ENCODE data around the gene COL1A2.

Gene COL1A2

DNA sequence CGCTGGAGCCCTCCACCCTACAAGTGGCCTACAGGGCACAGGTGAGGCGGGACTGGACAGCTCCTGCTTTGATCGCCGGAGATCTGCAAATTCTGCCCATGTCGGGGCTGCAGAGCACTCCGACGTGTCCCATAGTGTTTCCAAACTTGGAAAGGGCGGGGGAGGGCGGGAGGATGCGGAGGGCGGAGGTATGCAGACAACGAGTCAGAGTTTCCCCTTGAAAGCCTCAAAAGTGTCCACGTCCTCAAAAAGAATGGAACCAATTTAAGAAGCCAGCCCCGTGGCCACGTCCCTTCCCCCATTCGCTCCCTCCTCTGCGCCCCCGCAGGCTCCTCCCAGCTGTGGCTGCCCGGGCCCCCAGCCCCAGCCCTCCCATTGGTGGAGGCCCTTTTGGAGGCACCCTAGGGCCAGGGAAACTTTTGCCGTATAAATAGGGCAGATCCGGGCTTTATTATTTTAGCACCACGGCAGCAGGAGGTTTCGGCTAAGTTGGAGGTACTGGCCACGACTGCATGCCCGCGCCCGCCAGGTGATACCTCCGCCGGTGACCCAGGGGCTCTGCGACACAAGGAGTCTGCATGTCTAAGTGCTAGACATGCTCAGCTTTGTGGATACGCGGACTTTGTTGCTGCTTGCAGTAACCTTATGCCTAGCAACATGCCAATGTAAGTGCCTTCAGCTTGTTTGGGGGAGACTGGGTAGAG is at the start of gene COL1A2:
Gene COL1A2 (plus strand): TSS at position 459 of the 704 bp plus-strand sequence. CDS start 137 bp downstream, at position 596.
- no peaks in the 10 kb centered on the region for H3K9me3 ChIP-seq (ENCODE audit: control insufficient read depth in 2 of 2, low read length in 2 of 2)
- no peaks in the 10 kb centered on the region for H3K27me3 ChIP-seq (ENCODE audit: control insufficient read depth in 1 of 2, insufficient read depth in 2 of 2, low read length in 2 of 2)
- peaks cover 23% of the 10 kb centered on the region for H3K4me1 ChIP-seq (ENCODE audit: control insufficient read depth, insufficient read depth, low read length)
- peak within 1 kb of the TSS; percentile 95 for H3K27ac ChIP-seq (ENCODE audit: low read length)
- peak within 1 kb of the TSS; percentile 80 to 95 for H3K9ac ChIP-seq (ENCODE audit: low read length in 2 of 2)
- H3K36me3 ChIP-seq (ENCODE audit: control insufficient read depth in 2 of 2, insufficient read depth in 2 of 2, low read length in 2 of 2) = peaks cover 2 to 6% of the 10 kb centered on the region in 2 donors
- peak within 1 kb of the TSS; percentile 94 to 99 for H3K4me3 ChIP-seq (ENCODE audit: low read length in 2 of 2)

DNA sequence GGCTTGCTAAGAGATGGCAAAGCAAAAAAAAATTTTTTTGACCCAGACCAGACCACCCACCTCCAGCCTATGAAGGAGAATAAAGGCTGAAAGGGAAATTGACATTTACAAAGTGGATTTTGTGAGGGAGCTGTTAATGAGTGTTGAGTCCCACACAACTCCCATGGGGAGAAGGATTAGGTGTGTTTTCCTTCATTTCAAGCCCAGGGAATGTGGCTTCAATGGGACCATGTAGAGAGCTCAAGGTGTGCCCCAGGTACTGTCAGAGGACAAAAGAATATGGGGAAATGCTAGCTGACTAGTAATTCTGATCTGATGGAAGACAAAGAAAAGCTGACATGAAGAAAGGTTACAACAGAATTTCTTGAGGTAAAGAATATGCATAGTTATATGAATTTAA is 48.8 kb upstream of the COL1A2 start:
- Histone ChIP-seq H3K27ac (ENCODE audit: low read length) (no peak overlapping the region), H3K9me3 (ENCODE audit: control insufficient read depth in 2 of 2, low read length in 2 of 2) (no peaks in the 10 kb centered on the region), H3K36me3 (ENCODE audit: control insufficient read depth in 2 of 2, insufficient read depth in 2 of 2, low read length in 2 of 2) (no peaks in the 10 kb centered on the region)

DNA sequence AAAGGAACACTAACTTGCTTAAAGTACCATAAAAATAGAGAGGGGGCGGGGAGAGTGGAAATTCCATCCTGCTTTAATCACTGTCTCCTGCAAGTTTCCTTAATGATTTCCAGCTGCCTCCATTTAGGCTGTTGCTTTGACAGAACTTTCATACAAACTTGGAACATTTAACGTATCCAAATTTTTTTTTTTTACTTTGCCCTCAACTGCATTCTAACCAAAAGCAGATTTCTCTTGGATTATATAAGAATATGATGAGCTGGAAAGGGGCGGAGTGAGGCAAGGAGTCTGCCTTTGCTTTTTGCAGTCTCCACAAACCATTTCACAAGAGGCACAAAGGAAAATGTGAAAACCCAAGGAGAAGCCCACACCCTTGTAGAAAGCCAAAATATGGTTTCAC is 46.6 kb upstream of the COL1A2 start:
- Histone ChIP-seq H3K36me3 (ENCODE audit: control insufficient read depth in 2 of 2, insufficient read depth in 2 of 2, low read length in 2 of 2) (no peaks in the 10 kb centered on the region), H3K4me1 (ENCODE audit: control insufficient read depth, insufficient read depth, low read length) (peaks cover 3% of the 10 kb centered on the region), H3K27me3 (ENCODE audit: control insufficient read depth in 1 of 2, insufficient read depth in 2 of 2, low read length in 2 of 2) (no peaks in the 10 kb centered on the region), H3K9ac (ENCODE audit: low read length in 2 of 2) (no peak overlapping the region), H3K4me3 (ENCODE audit: low read length in 2 of 2) (peak overlapping the region in 1 of 2 donors; percentile 21), H3K27ac (ENCODE audit: low read length) (peak overlapping the region; percentile 20), H3K9me3 (ENCODE audit: control insufficient read depth in 2 of 2, low read length in 2 of 2) (no peaks in the 10 kb centered on the region)

More for the DNA sequence above, 48.8 kb upstream of the COL1A2 start:
- H3K4me1 ChIP-seq (ENCODE audit: control insufficient read depth, insufficient read depth, low read length) = peaks cover 3% of the 10 kb centered on the region
- H3K27me3 ChIP-seq (ENCODE audit: control insufficient read depth in 1 of 2, insufficient read depth in 2 of 2, low read length in 2 of 2) = no peaks in the 10 kb centered on the region
- H3K9ac ChIP-seq (ENCODE audit: low read length in 2 of 2) = no peak overlapping the region
- no peak overlapping the region for H3K4me3 ChIP-seq (ENCODE audit: low read length in 2 of 2)

DNA sequence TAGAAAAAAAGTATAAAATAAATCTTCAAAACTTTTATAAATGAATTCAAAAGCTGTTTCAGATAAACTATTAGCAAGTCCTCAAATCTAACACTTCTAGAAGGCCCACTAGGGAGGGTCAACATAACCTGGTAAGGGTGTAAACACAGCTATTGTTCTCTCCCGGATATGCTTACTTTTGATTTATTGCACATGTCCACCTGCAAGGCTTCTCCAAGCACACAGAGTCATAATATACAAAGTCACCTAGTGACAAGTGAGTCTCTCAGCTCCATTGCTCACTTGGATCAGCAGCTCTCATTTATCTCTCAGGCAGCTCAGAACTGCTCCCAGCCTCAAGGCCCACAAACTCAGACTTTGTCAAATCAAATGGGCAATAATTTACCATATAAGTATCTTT is 44.0 kb upstream of the COL1A2 start:
- H3K4me3 ChIP-seq (ENCODE audit: low read length in 2 of 2) = no peak overlapping the region
- H3K27me3 ChIP-seq (ENCODE audit: control insufficient read depth in 1 of 2, insufficient read depth in 2 of 2, low read length in 2 of 2) = no peaks in the 10 kb centered on the region
- H3K9ac ChIP-seq (ENCODE audit: low read length in 2 of 2) = no peak overlapping the region
- no peaks in the 10 kb centered on the region for H3K9me3 ChIP-seq (ENCODE audit: control insufficient read depth in 2 of 2, low read length in 2 of 2)
- H3K4me1 ChIP-seq (ENCODE audit: control insufficient read depth, insufficient read depth, low read length) = peaks cover 7% of the 10 kb centered on the region
- no peaks in the 10 kb centered on the region for H3K36me3 ChIP-seq (ENCODE audit: control insufficient read depth in 2 of 2, insufficient read depth in 2 of 2, low read length in 2 of 2)
- no peak overlapping the region for H3K27ac ChIP-seq (ENCODE audit: low read length)

DNA sequence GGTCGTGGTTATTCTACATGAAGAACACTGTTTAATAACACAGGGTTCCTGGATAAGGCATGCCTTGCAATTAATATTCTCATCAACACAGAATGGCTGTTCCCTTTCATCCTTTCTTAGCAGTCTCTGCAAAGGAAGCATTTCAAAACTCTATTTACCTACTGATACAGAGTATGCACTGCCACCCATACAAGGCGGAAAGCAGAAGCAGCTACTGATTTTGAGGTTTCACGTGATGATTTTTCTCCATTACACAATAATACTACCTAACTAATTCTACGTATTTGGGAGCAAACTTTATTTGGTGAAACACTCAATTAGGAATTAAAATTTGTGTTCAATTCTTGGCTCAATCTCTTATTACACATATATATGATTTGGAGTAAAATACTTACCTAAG is 43.0 kb upstream of the COL1A2 start:
- H3K4me3 ChIP-seq (ENCODE audit: low read length in 2 of 2) = no peak overlapping the region
- H3K9me3 ChIP-seq (ENCODE audit: control insufficient read depth in 2 of 2, low read length in 2 of 2) = no peaks in the 10 kb centered on the region
- no peaks in the 10 kb centered on the region for H3K36me3 ChIP-seq (ENCODE audit: control insufficient read depth in 2 of 2, insufficient read depth in 2 of 2, low read length in 2 of 2)
- H3K9ac ChIP-seq (ENCODE audit: low read length in 2 of 2) = no peak overlapping the region
- peaks cover 7% of the 10 kb centered on the region for H3K4me1 ChIP-seq (ENCODE audit: control insufficient read depth, insufficient read depth, low read length)
- H3K27ac ChIP-seq (ENCODE audit: low read length) = no peak overlapping the region
- H3K27me3 ChIP-seq (ENCODE audit: control insufficient read depth in 1 of 2, insufficient read depth in 2 of 2, low read length in 2 of 2) = no peaks in the 10 kb centered on the region

DNA sequence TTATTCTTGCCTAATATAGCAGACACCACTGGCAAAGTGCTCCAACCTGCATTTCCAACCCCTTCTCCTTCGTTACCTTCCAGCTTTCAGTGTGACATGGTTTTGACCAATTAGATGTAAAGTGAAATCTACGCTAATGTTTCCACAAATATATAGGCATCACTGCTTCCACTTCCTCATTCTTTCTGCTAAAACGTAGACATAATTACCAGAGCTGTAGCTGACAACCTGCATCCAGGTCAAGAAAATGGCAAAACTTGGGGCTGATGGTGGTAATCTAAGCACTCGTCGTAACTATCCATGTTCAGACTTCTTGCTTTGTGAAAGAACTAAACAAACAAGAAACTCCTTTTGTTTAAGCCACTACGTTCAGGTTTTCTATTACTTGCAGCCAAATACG is 41.8 kb upstream of the COL1A2 start:
- H3K4me1 ChIP-seq (ENCODE audit: control insufficient read depth, insufficient read depth, low read length) = peaks cover 7% of the 10 kb centered on the region
- H3K9me3 ChIP-seq (ENCODE audit: control insufficient read depth in 2 of 2, low read length in 2 of 2) = no peaks in the 10 kb centered on the region
- H3K4me3 ChIP-seq (ENCODE audit: low read length in 2 of 2) = no peak overlapping the region
- H3K27me3 ChIP-seq (ENCODE audit: control insufficient read depth in 1 of 2, insufficient read depth in 2 of 2, low read length in 2 of 2) = no peaks in the 10 kb centered on the region
- H3K27ac ChIP-seq (ENCODE audit: low read length) = no peak overlapping the region
- no peak overlapping the region for H3K9ac ChIP-seq (ENCODE audit: low read length in 2 of 2)
- no peaks in the 10 kb centered on the region for H3K36me3 ChIP-seq (ENCODE audit: control insufficient read depth in 2 of 2, insufficient read depth in 2 of 2, low read length in 2 of 2)

DNA sequence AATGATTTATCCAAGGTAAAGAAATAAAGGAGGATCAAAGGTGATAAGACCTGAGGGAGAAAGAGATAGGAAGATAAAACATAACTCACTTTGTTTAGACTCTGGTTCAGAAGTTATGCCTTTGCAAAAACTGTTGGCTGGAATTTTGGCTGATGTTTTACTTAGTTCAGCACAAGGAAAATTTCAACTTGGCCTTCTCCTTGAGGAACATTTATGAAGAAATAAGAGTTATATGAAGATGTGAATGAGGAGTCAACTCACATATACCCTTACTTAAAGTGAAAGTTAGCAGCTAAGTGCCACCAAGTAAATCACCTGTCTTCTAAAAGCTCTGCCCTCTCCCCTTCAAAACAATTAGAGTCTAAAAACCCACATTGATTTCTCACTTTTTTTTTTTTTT is 39.7 kb upstream of the COL1A2 start:
- Histone ChIP-seq H3K4me1 (ENCODE audit: control insufficient read depth, insufficient read depth, low read length) (peaks cover 4% of the 10 kb centered on the region), H3K27ac (ENCODE audit: low read length) (no peak overlapping the region), H3K36me3 (ENCODE audit: control insufficient read depth in 2 of 2, insufficient read depth in 2 of 2, low read length in 2 of 2) (no peaks in the 10 kb centered on the region), H3K27me3 (ENCODE audit: control insufficient read depth in 1 of 2, insufficient read depth in 2 of 2, low read length in 2 of 2) (no peaks in the 10 kb centered on the region), H3K9ac (ENCODE audit: low read length in 2 of 2) (no peak overlapping the region), H3K9me3 (ENCODE audit: control insufficient read depth in 2 of 2, low read length in 2 of 2) (no peaks in the 10 kb centered on the region), H3K4me3 (ENCODE audit: low read length in 2 of 2) (no peak overlapping the region)

DNA sequence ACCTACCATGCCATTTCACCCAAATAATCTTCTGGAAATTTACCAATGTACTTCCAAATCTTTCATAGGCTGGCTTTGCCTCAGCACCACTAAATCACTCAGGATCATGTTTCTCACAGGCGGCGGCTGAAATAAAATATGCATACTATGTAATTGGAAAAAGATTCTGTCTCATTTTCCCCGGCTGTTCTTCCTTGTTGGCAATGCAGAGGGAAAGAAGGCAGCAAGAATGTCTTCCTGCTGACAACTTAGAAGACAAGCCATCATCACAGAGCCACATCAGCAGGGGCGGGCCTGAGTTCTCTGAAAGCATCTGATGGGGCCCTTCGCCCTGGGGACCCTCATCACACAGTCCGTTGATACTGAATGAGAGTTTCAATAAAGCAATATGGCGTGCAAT is 39.2 kb upstream of the COL1A2 start:
- H3K27me3 ChIP-seq (ENCODE audit: control insufficient read depth in 1 of 2, insufficient read depth in 2 of 2, low read length in 2 of 2) = no peaks in the 10 kb centered on the region
- peaks cover 4% of the 10 kb centered on the region for H3K4me1 ChIP-seq (ENCODE audit: control insufficient read depth, insufficient read depth, low read length)
- H3K27ac ChIP-seq (ENCODE audit: low read length) = no peak overlapping the region
- no peaks in the 10 kb centered on the region for H3K36me3 ChIP-seq (ENCODE audit: control insufficient read depth in 2 of 2, insufficient read depth in 2 of 2, low read length in 2 of 2)
- H3K9me3 ChIP-seq (ENCODE audit: control insufficient read depth in 2 of 2, low read length in 2 of 2) = no peaks in the 10 kb centered on the region
- H3K4me3 ChIP-seq (ENCODE audit: low read length in 2 of 2) = peak overlapping the region in 1 of 2 donors; percentile 23
- no peak overlapping the region for H3K9ac ChIP-seq (ENCODE audit: low read length in 2 of 2)

DNA sequence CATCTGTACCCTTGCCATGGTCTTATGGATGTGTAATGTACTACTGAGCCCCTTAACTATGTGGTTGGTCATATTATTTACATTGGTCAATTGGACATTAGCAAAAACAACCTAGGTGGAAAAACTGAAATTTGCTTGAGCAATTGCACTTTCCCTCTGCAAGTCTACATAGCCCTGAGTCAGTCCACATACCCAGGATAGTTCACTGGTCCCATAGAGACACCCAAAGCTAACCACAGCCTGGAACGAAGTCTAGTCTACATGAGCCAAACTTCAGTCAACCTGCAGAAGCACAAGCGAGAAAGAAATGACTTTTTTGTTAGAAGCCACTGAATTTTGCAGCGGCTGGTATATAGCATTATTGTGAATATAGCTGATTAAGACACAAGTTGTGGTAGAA is 37.6 kb upstream of the COL1A2 start:
- H3K27me3 ChIP-seq (ENCODE audit: control insufficient read depth in 1 of 2, insufficient read depth in 2 of 2, low read length in 2 of 2) = no peaks in the 10 kb centered on the region
- no peak overlapping the region for H3K27ac ChIP-seq (ENCODE audit: low read length)
- peaks cover 4% of the 10 kb centered on the region for H3K4me1 ChIP-seq (ENCODE audit: control insufficient read depth, insufficient read depth, low read length)
- no peak overlapping the region for H3K9ac ChIP-seq (ENCODE audit: low read length in 2 of 2)
- H3K4me3 ChIP-seq (ENCODE audit: low read length in 2 of 2) = no peak overlapping the region
- H3K36me3 ChIP-seq (ENCODE audit: control insufficient read depth in 2 of 2, insufficient read depth in 2 of 2, low read length in 2 of 2) = no peaks in the 10 kb centered on the region
- H3K9me3 ChIP-seq (ENCODE audit: control insufficient read depth in 2 of 2, low read length in 2 of 2) = no peaks in the 10 kb centered on the region

DNA sequence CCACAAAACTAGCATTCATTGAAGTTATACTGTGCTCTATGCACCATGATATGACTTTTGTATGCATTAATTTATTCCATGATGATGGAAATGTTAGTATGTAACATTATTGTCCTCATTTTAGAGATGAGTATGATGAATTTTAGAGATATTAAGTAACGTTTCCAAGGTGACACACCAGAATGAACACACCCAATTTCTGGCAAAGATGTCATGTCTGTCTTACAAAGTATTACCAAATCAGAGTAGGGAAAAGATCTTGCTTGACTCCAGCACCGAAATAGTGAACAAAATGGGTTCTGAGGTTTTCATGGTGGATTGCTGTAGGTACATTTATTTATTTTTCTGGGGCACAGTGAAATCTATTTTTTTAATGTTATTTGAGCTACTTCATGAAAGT is 33.8 kb upstream of the COL1A2 start:
- Histone ChIP-seq H3K4me3 (ENCODE audit: low read length in 2 of 2) (no peak overlapping the region), H3K27me3 (ENCODE audit: control insufficient read depth in 1 of 2, insufficient read depth in 2 of 2, low read length in 2 of 2) (no peaks in the 10 kb centered on the region), H3K4me1 (ENCODE audit: control insufficient read depth, insufficient read depth, low read length) (no peaks in the 10 kb centered on the region), H3K36me3 (ENCODE audit: control insufficient read depth in 2 of 2, insufficient read depth in 2 of 2, low read length in 2 of 2) (no peaks in the 10 kb centered on the region), H3K9ac (ENCODE audit: low read length in 2 of 2) (no peak overlapping the region), H3K9me3 (ENCODE audit: control insufficient read depth in 2 of 2, low read length in 2 of 2) (no peaks in the 10 kb centered on the region), H3K27ac (ENCODE audit: low read length) (no peak overlapping the region)

DNA sequence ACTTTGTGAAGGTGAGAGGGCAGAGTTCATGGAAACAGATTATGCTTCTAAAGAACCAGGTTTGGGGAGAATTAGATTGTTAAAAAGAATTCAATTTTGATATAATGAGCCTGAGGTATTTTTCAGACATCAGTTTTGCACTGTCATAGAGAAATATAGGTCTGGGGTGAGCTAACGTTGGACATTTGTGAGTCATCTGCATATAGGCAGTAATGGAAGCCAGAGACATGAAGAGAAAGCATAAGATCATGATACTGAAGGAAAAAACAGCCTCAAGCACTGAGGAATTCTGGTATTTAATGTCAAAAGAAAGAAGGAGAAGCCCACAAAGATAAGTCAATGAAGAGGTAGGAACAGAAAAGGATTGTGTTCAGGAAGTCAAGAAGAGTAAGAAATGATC is 32.4 kb upstream of the COL1A2 start:
- Histone ChIP-seq H3K36me3 (ENCODE audit: control insufficient read depth in 2 of 2, insufficient read depth in 2 of 2, low read length in 2 of 2) (no peaks in the 10 kb centered on the region), H3K9me3 (ENCODE audit: control insufficient read depth in 2 of 2, low read length in 2 of 2) (no peaks in the 10 kb centered on the region), H3K4me1 (ENCODE audit: control insufficient read depth, insufficient read depth, low read length) (no peaks in the 10 kb centered on the region), H3K9ac (ENCODE audit: low read length in 2 of 2) (no peak overlapping the region), H3K27ac (ENCODE audit: low read length) (no peak overlapping the region), H3K27me3 (ENCODE audit: control insufficient read depth in 1 of 2, insufficient read depth in 2 of 2, low read length in 2 of 2) (no peaks in the 10 kb centered on the region), H3K4me3 (ENCODE audit: low read length in 2 of 2) (no peak overlapping the region)

All from stomach smooth muscle (tissue), 2 donors.